HL-60 (cell line): ENCODE data around the gene FBXL12.

ENCODE experiments used
- CTCF ChIP-seq: IDR thresholded peaks from one replicate; pipeline ENCODE4 v1.5.1; 2011; ENCODE audit warnings: low read length, control low read depth, inconsistent platforms; ENCODE audit not compliant: insufficient read depth
- GABPA ChIP-seq: IDR thresholded peaks from 2 replicates; pipeline ENCODE4 v1.6.1; 2012; ENCODE audit warnings: low read depth
- POLR2AphosphoS5 ChIP-seq: IDR thresholded peaks from 2 replicates; pipeline ENCODE4 v1.6.1; 2012; ENCODE audit warnings: low read depth
- TF ChIP-seq, protein P1 (sequence below): IDR thresholded peaks from 2 replicates; pipeline ENCODE4 v1.6.1; 2012; ENCODE audit warnings: low read depth; ENCODE audit not compliant: insufficient replicate concordance

- TF ChIP-seq CTCF, result no peak
- no peak; the same call in 1 of the 2 replicates for TF ChIP-seq POLR2AphosphoS5
- no peak for TF ChIP-seq GABPA
- TF ChIP-seq, protein P1, sequence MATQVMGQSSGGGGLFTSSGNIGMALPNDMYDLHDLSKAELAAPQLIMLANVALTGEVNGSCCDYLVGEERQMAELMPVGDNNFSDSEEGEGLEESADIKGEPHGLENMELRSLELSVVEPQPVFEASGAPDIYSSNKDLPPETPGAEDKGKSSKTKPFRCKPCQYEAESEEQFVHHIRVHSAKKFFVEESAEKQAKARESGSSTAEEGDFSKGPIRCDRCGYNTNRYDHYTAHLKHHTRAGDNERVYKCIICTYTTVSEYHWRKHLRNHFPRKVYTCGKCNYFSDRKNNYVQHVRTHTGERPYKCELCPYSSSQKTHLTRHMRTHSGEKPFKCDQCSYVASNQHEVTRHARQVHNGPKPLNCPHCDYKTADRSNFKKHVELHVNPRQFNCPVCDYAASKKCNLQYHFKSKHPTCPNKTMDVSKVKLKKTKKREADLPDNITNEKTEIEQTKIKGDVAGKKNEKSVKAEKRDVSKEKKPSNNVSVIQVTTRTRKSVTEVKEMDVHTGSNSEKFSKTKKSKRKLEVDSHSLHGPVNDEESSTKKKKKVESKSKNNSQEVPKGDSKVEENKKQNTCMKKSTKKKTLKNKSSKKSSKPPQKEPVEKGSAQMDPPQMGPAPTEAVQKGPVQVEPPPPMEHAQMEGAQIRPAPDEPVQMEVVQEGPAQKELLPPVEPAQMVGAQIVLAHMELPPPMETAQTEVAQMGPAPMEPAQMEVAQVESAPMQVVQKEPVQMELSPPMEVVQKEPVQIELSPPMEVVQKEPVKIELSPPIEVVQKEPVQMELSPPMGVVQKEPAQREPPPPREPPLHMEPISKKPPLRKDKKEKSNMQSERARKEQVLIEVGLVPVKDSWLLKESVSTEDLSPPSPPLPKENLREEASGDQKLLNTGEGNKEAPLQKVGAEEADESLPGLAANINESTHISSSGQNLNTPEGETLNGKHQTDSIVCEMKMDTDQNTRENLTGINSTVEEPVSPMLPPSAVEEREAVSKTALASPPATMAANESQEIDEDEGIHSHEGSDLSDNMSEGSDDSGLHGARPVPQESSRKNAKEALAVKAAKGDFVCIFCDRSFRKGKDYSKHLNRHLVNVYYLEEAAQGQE, result no peak
Observed at GRCh38 chr19:9835507-9835949, 16.6 kb upstream of the FBXL12 start.
